VCaP (cell line): ENCODE results near the gene ABCA2.

ENCODE experiments used
- H3K27ac ChIP-seq: fragments of 450-650 bp; 2 replicates; pipeline ENCODE4 v1.5.1; 2017
- CTCF ChIP-seq: fragments of 450-650 bp; conservative IDR thresholded peaks from 2 replicates; pipeline ENCODE4 v1.5.1; 2017; ENCODE audit warnings: mild to moderate bottlenecking, moderate library complexity

Gene ABCA2

GRCh38 chr9:136962701-136963248 lies 65.3 kb downstream of the ABCA2 start:
- TF ChIP-seq CTCF, result no peak
- H3K27ac ChIP-seq, result no peak overlapping the region

- no peak for TF ChIP-seq CTCF
- H3K27ac ChIP-seq, result no peak overlapping the region
These were observed 65.9 kb downstream of the ABCA2 start for GRCh38 chr9:136962163-136962562.

GRCh38 chr9:136961279-136962065 lies 66.6 kb downstream of the ABCA2 start:
- no peak for TF ChIP-seq CTCF
- no peak overlapping the region for H3K27ac ChIP-seq

DNA sequence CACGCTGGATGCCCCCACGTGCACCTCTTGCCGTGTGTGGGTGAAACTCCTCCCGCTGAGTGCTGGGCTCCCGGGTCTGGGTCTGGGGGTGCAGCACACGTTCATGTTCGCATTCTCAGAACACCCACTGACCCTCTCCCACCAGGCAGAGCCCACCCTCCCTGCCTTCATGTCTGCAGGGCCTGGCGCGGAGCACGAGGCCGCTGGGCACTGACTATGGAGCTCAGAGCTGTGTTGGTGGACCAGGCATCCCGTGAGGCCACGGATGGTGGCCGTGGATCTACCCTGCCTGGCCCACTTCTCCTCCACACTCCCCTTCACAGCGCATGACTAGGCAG lies 67.1 kb downstream of the ABCA2 start:
- TF ChIP-seq CTCF, result no peak
- no peak overlapping the region for H3K27ac ChIP-seq

GRCh38 chr9:136960212-136960937 lies 67.7 kb downstream of the ABCA2 start:
- H3K27ac ChIP-seq, result no peak overlapping the region
- no peak for TF ChIP-seq CTCF

- no peak overlapping the region for H3K27ac ChIP-seq
- TF ChIP-seq CTCF, result no peak
These were observed 68.9 kb downstream of the ABCA2 start for GRCh38 chr9:136958898-136959850.
